Transverse colon (tissue), 4 donors: ENCODE measurements around the gene STRN3. TPM values are rescaled to one million over a fixed set of nuclear protein-coding genes. Genes with fewer than 3 reads are reported as not detected.
"Not testable (repeated sequence)": the region's sequence is repeated elsewhere in the genome, so short reads cannot be mapped to it uniquely, and the experiment has no call there.

Experiments used
- DNase-seq: peaks from one replicate; pipeline ENCODE4 v3.0.0-alpha.2; 2019
- H3K27ac ChIP-seq, 4 donors: fragments of 200-600 bp; sonication (generic); 2 replicates each; pipeline ENCODE4 v1.5.1; 2016 to 2018; ENCODE audit warnings: inconsistent platforms in 4 of 4
- H3K27me3 ChIP-seq: fragments of 200-600 bp; sonication (generic); 2 replicates; pipeline ENCODE4 v1.5.1; 2017; ENCODE audit warnings: inconsistent platforms
- H3K36me3 ChIP-seq, 4 donors: fragments of 200-600 bp; sonication (generic); 2 replicates each; pipeline ENCODE4 v1.5.1; 2017 to 2019; ENCODE audit warnings: inconsistent platforms in 4 of 4
- H3K4me1 ChIP-seq, 4 donors: fragments of 200-600 bp; sonication (generic); 2 replicates each; pipeline ENCODE4 v1.5.1; 2017 to 2020; ENCODE audit warnings: inconsistent platforms in 4 of 4
- H3K4me3 ChIP-seq, 4 donors: fragments of 200-600 bp; sonication (generic); 1 replicate in 1 of 4; 2 replicates in 3 of 4; pipeline versions ENCODE4 v1.5.1 to v1.6.1; 2017 to 2019; ENCODE audit warnings: inconsistent platforms in 4 of 4
- H3K9me3 ChIP-seq, 2 donors: fragments of 200-600 bp; sonication (generic); 2 replicates each; pipeline ENCODE4 v1.5.1; 2017 to 2019; ENCODE audit warnings: inconsistent platforms in 2 of 2
- EP300 ChIP-seq: sonication (generic); formaldehyde crosslinking; IDR thresholded peaks from one replicate; pipeline ENCODE4 v1.6.1; 2017; ENCODE audit warnings: antibody characterized with exemption, low read depth
- POLR2A ChIP-seq: fragments of 450-650 bp; IDR thresholded peaks from one replicate; pipeline ENCODE4 v1.6.1; 2016; ENCODE audit warnings: antibody characterized with exemption, mild to moderate bottlenecking, moderate library complexity
- POLR2AphosphoS5 ChIP-seq, 3 donors: sonication (generic); formaldehyde crosslinking; IDR thresholded peaks; one replicate each; pipeline ENCODE4 v1.6.1; 2016; ENCODE audit warnings: antibody characterized with exemption in 3 of 3
- WGBS, 2 donors: methylation state at CpG; one replicate each; pipeline ENCODE4 v1.1.5; 2018; ENCODE audit warnings: low coverage in 1 of 2; 5-methylcytosine and 5-hydroxymethylcytosine counted together
- in situ Hi-C, 4 donors: fragments of 200-750 bp; cut with MboI; loops; one replicate each; pipeline versions ENCODE4 v1.15.0 to v1.15.1; 2017; ENCODE audit warnings: low sequenced_read_pairs in 3 of 4, low pct_ligation_motif_present in 1 of 4, low pct_unique_long_range_greater_than_20kb in 1 of 4
- intact Hi-C: fragments of 100-400 bp; cut with DNase I; formaldehyde crosslinking; loops from one replicate; pipeline ENCODE4 v1.15.1; 2023; ENCODE audit warnings: low total_unique reads
- total RNA-seq, 4 donors: library from RNA; depleted of rRNA; stranded (reverse); fragments of >200 nt; gene quantifications; one replicate each; pipeline ENCODE4 v1.1.0, GENCODE V29; 2016
- TF ChIP-seq, protein P1 (sequence below), 5 experiments: fragments of 200-600 bp in 3 of 5; fragments of 450-650 bp in 2 of 5; sonication (generic) in 3 of 5; IDR thresholded peaks; 1 replicate in 2 of 5; 2 replicates in 3 of 5; pipeline ENCODE4 v1.5.1; 2016 to 2017; ENCODE audit warnings: antibody characterized with exemption in 5 of 5, inconsistent platforms in 3 of 5, mild to moderate bottlenecking in 2 of 5, moderate library complexity in 1 of 5

STRN3 gene
- total RNA-seq, 4 donors from 2014 or later, result 42.3 to 57.5 (median 51.5) TPM

DNA sequence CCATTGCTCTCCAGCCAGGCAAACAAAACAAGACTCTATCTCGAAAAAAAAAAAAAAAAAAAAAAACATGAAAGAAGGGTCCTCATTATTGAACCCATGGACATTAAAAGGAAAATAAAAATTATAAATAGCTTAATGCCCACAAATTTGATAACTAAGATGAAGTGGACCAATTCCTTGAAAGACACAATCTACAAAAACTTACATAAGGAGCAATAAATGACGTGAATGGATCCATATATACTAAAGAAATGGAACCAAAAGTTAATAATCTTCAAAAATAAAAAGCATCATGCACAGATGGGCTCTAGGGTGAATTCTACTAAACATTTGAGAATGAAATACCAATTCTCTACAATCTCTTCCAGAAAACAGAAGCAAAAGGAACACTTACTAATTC is 48.4 kb downstream of the STRN3 start:
- intact Hi-C loops (no loop called here), in situ Hi-C loops (loop anchor here in 2 of 4 donors (25.0 kb wide), 2 partner anchors 110 to 385 kb away; no protein-coding TSS in a partner anchor)
- no peak for DNase-seq
- no peak overlapping the region for H3K27ac ChIP-seq
- no peak overlapping the region for H3K4me3 ChIP-seq
- WGBS, 2 donors, result 61 to 85% methylated on average over 2 of the region's 2 CpGs
- H3K4me1 ChIP-seq, result peaks cover 6 to 56% (median 29%) of the 10 kb centered on the region in 4 donors
- H3K9me3 ChIP-seq, result no peaks in the 10 kb centered on the region
- no peaks in the 10 kb centered on the region for H3K27me3 ChIP-seq
- TF ChIP-seq POLR2A (no peak), POLR2AphosphoS5 (IDR thresholded peaks at IDR 0.05) (no peak), EP300 (no peak)
- TF ChIP-seq, protein P1, sequence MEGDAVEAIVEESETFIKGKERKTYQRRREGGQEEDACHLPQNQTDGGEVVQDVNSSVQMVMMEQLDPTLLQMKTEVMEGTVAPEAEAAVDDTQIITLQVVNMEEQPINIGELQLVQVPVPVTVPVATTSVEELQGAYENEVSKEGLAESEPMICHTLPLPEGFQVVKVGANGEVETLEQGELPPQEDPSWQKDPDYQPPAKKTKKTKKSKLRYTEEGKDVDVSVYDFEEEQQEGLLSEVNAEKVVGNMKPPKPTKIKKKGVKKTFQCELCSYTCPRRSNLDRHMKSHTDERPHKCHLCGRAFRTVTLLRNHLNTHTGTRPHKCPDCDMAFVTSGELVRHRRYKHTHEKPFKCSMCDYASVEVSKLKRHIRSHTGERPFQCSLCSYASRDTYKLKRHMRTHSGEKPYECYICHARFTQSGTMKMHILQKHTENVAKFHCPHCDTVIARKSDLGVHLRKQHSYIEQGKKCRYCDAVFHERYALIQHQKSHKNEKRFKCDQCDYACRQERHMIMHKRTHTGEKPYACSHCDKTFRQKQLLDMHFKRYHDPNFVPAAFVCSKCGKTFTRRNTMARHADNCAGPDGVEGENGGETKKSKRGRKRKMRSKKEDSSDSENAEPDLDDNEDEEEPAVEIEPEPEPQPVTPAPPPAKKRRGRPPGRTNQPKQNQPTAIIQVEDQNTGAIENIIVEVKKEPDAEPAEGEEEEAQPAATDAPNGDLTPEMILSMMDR (IDR thresholded peaks at IDR 0.05), result no peak
- no peaks in the 10 kb centered on the region for H3K36me3 ChIP-seq

DNA sequence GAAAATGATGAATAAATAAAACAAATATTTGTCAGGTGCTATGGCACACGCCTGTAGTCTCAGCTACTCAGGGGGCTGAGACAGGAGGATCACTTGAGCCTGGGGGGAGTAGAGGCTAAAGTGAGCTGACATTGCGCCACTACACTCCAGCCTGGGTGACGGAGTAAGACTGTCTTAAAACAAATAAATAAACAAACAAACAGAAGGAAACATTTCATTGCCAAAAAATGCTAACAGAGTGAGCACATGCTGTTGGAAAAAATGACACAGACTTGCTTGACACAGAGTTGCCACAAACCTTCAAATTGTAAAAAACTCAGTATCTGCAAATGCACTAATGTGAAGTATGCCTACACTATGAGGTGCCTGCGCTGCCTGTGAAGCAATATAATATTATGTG is 51.6 kb downstream of the STRN3 start:
- H3K36me3 ChIP-seq, result no peaks in the 10 kb centered on the region
- in situ Hi-C loops (loop anchor here in 3 of 4 donors (25.0 kb wide), 2 partner anchors 113 to 388 kb away; no protein-coding TSS in a partner anchor), intact Hi-C loops (no loop called here)
- H3K27me3 ChIP-seq, result no peaks in the 10 kb centered on the region
- 80 to 100% methylated on average over 1 to 4 of the region's 4 CpGs for WGBS, 2 donors
- no peak for DNase-seq
- TF ChIP-seq POLR2A (no peak), POLR2AphosphoS5 (IDR thresholded peaks at IDR 0.05) (no peak), EP300 (no peak)
- TF ChIP-seq, protein P1 (IDR thresholded peaks at IDR 0.05), result no peak
- H3K9me3 ChIP-seq, result no peaks in the 10 kb centered on the region
- H3K4me3 ChIP-seq, result no peak overlapping the region
- no peak overlapping the region for H3K27ac ChIP-seq
- H3K4me1 ChIP-seq, result peaks cover 0 to 59% (median 19%) of the 10 kb centered on the region in 4 donors

DNA sequence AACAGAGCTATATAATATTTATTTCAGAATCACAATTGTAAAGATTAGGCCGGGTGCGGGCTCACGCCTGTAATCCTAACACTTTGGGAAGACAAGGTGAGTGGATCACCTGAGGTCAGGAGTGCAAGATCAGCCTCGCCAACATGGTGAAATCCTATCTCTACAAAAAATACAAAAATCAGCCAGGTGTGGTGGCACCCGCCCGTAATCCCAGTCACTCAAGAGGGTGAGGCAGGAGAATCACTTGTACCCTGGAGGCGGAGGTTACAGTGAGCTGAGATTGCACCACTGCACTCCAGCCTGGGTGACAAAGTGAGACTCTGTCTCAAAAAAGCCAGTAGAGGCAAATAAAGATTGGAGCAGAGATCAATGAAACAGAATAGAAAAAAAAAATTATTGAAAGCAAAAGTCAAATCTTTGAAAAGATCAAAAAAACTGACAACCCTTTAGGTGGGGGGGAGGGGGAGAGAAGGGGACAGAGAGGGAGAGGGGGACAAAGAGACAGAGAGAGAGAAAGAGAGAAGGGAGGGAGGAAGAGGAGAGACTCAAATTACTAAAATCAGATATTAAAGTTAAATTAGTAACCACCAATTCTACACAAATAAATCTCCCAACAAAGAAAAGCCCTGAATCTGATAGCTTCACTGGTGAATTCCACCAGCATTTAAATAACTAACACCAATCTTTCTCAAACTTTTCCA is 53.1 kb downstream of the STRN3 start:
- intact Hi-C loops, result no loop called here
- peaks cover 0 to 59% (median 19%) of the 10 kb centered on the region in 4 donors for H3K4me1 ChIP-seq

DNA sequence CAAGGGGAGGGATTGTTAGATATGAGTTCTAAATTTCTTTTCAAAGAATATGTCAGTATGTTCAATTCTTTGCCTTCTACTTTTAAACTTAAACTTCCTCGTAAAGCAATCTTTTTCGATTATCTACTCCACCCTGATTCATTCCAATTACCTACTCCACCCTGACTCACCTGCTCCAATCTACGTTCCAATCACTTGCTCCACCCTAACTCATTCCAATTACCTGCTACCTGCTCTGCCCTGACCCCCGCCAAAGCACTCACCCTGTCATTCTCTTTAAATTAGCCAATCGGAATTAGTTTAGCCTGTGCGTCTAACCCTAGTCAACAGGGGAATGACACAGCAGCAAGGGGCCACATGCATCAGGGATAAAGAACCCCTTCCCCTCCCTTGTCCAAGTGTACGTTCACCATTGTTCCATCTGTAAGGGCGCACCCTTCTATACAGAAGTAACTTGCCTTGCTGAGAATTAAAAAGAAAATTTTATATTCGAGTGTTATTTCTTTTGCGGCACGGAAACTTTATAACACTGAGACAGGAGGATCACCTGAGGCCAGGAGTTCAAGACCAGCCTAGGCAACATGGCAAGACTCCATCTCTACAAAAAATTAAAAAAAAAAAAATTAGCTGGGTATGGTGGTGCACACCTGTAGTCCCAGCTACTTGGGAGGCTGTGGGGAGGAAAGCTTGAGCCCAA is 54.0 kb downstream of the STRN3 start:
- intact Hi-C loops, result not testable (repeated sequence)

More for the DNA sequence above, 53.1 kb downstream of the STRN3 start:
- 79 to 100% methylated on average over 1 to 7 of the region's 7 CpGs for WGBS, 2 donors
- TF ChIP-seq POLR2A (no peak), POLR2AphosphoS5 (IDR thresholded peaks at IDR 0.05) (no peak), EP300 (no peak)
- TF ChIP-seq, protein P1 (IDR thresholded peaks at IDR 0.05), result no peak
- in situ Hi-C loops, result loop anchor here in 1 of 4 donors (25.0 kb wide), 1 partner anchor 389 kb away; no protein-coding TSS in a partner anchor
- H3K36me3 ChIP-seq, result no peaks in the 10 kb centered on the region
- H3K4me3 ChIP-seq, result no peak overlapping the region
- no peaks in the 10 kb centered on the region for H3K27me3 ChIP-seq
- peak overlapping the region in 3 of 4 donors; percentile 38 to 55 (median 40) for H3K27ac ChIP-seq
- no peaks in the 10 kb centered on the region for H3K9me3 ChIP-seq
- DNase-seq, result no peak

More for the DNA sequence above, 54.0 kb downstream of the STRN3 start:
- not testable (repeated sequence) for H3K36me3 ChIP-seq, H3K27me3 ChIP-seq, H3K9me3 ChIP-seq, DNase-seq, H3K4me3 ChIP-seq
- in situ Hi-C loops, result loop anchor here in 1 of 4 donors (25.0 kb wide), 1 partner anchor 390 kb away; no protein-coding TSS in a partner anchor
- 82 to 84% methylated on average over 10 to 11 of the region's 11 CpGs for WGBS, 2 donors
- H3K27ac ChIP-seq, result peak overlapping the region in 3 of 4 donors; percentile 14 to 55 (median 38)
- peaks cover 0 to 59% (median 19%) of the 10 kb centered on the region in 4 donors for H3K4me1 ChIP-seq
